GM12878 (cell line): Measurements from ENCODE around the gene TMEM127. TPM values are rescaled to one million over a fixed set of nuclear protein-coding genes. Genes with fewer than 3 reads are reported as not detected.
A peak's percentile ranks its signal among the peaks of the same experiment; 100 is the strongest.

Source experiments
- BHLHE40 ChIP-seq, 2 experiments: fragments of 450-650 bp in 1 of 2; IDR thresholded peaks; 2 replicates each; pipeline ENCODE4 v1.6.1; 2011 to 2017; ENCODE audit warnings: low read depth in 2 of 2, borderline replicate concordance in 1 of 2, improper control_type of control experiment in 1 of 2, low read length in 1 of 2, mild to moderate bottlenecking in 1 of 2
- ETV6 ChIP-seq, 2 experiments: fragments of 450-650 bp in 1 of 2; IDR thresholded peaks in 1 of 2; conservative IDR thresholded peaks in 1 of 2; 2 replicates each; pipeline ENCODE4 v1.6.1; 2014; ENCODE audit warnings: antibody characterized with exemption in 1 of 2, borderline replicate concordance in 1 of 2, low read depth in 1 of 2, mild to moderate bottlenecking in 1 of 2, moderate library complexity in 1 of 2
- HDAC2 ChIP-seq: fragments of 200-600 bp; sonication (generic); IDR thresholded peaks from 2 replicates; pipeline ENCODE4 v1.6.1; 2017
- JUND ChIP-seq: IDR thresholded peaks from 2 replicates; pipeline ENCODE4 v1.6.1; 2012; ENCODE audit warnings: low read depth, mild to moderate bottlenecking, low read length, improper control_type of control experiment, moderate library complexity
- KLF5 ChIP-seq: fragments of 450-650 bp; IDR thresholded peaks from 2 replicates; pipeline ENCODE4 v1.6.1; 2014; ENCODE audit warnings: mild to moderate bottlenecking; ENCODE audit not compliant: partially characterized antibody
- MTA2 ChIP-seq: fragments of 450-650 bp; IDR thresholded peaks from 2 replicates; pipeline ENCODE4 v1.6.1; 2016; ENCODE audit warnings: low read depth, mild to moderate bottlenecking, moderate library complexity
- NR2C1 ChIP-seq: fragments of 450-650 bp; IDR thresholded peaks from 2 replicates; pipeline ENCODE4 v1.6.1; 2017; ENCODE audit warnings: antibody characterized with exemption, mild to moderate bottlenecking, moderate library complexity
- RELA ChIP-seq: fragments of 450-650 bp; IDR thresholded peaks from 2 replicates; pipeline ENCODE4 v1.8.0; 2014; ENCODE audit warnings: borderline replicate concordance; ENCODE audit not compliant: partially characterized antibody
- ZBED1 ChIP-seq: IDR thresholded peaks from 2 replicates; pipeline ENCODE4 v1.6.1; 2016; ENCODE audit warnings: borderline replicate concordance
- ZNF207 ChIP-seq: fragments of 450-650 bp; IDR thresholded peaks from 2 replicates; pipeline ENCODE4 v1.6.1; 2014; ENCODE audit warnings: antibody characterized with exemption, mild to moderate bottlenecking, borderline replicate concordance
- polyA plus RNA-seq, 11 experiments: library from polyadenylated mRNA; depleted of rRNA in 4 of 11; unstranded in 6 of 11; stranded (reverse) in 5 of 11; fragments of >200 nt; fragmentation: Nextera tagmentation in 4 of 11; fragmentation: Illumina TruSeq in 1 of 11; extraction: Ambion mirVana in 4 of 11; extraction: Trizol in 1 of 11; gene quantifications; 1 replicate in 1 of 11; 2 replicates in 10 of 11; pipeline versions ENCODE4 v1.2.1 to v1.2.3, GENCODE V29; 2011 to 2016; ENCODE audit warnings: inconsistent platforms in 2 of 11, missing spikeins in 2 of 11, low read depth in 1 of 11
- total RNA-seq, 4 experiments: library from RNA; depleted of rRNA in 3 of 4; stranded (reverse); fragments of >200 nt in 3 of 4; fragmentation: Illumina TruSeq in 1 of 4; extraction: Trizol in 1 of 4; gene quantifications; 2 replicates each; pipeline versions ENCODE4 v1.2.1 to v1.2.3, GENCODE V29; 2013 to 2021
- TF ChIP-seq, protein P1 (sequence below): fragments of 450-650 bp; IDR thresholded peaks from 2 replicates; pipeline ENCODE4 v1.6.1; 2016; ENCODE audit warnings: mild to moderate bottlenecking
- TF ChIP-seq, protein P2 (sequence below): fragments of 150-350 bp; IDR thresholded peaks from 2 replicates; pipeline ENCODE4 v1.6.1; 2016; ENCODE audit warnings: low read depth, low read length
- TF ChIP-seq, protein P3 (sequence below): IDR thresholded peaks from 2 replicates; pipeline ENCODE4 v1.6.1; 2011; ENCODE audit warnings: borderline replicate concordance, low read depth, mild to moderate bottlenecking, moderate library complexity, mixed read lengths, low read length; ENCODE audit not compliant: insufficient read depth; ENCODE audit errors: extremely low read length
- TF ChIP-seq, protein P4 (sequence below): fragments of 450-650 bp; formaldehyde crosslinking; IDR thresholded peaks from 2 replicates; pipeline ENCODE4 v1.4.0; 2022; ENCODE audit warnings: mild to moderate bottlenecking, moderate library complexity
- TF ChIP-seq, protein P5 (sequence below): fragments of 150-350 bp; IDR thresholded peaks from 2 replicates; pipeline ENCODE4 v1.6.1; 2014; ENCODE audit warnings: mild to moderate bottlenecking, low read depth, low read length
- TF ChIP-seq, protein P6 (sequence below): IDR thresholded peaks from 2 replicates; pipeline ENCODE4 v1.6.1; 2011; ENCODE audit warnings: mild to moderate bottlenecking, low read depth, low read length, moderate library complexity; ENCODE audit not compliant: insufficient replicate concordance

The TMEM127 gene
- total and polyA plus RNA-seq, 10 of the 15 experiments (the other 5 are each of a cell fraction or from before 2014, with no cell fraction given), result 2.6 to 27.2 (median 17.7) TPM

DNA sequence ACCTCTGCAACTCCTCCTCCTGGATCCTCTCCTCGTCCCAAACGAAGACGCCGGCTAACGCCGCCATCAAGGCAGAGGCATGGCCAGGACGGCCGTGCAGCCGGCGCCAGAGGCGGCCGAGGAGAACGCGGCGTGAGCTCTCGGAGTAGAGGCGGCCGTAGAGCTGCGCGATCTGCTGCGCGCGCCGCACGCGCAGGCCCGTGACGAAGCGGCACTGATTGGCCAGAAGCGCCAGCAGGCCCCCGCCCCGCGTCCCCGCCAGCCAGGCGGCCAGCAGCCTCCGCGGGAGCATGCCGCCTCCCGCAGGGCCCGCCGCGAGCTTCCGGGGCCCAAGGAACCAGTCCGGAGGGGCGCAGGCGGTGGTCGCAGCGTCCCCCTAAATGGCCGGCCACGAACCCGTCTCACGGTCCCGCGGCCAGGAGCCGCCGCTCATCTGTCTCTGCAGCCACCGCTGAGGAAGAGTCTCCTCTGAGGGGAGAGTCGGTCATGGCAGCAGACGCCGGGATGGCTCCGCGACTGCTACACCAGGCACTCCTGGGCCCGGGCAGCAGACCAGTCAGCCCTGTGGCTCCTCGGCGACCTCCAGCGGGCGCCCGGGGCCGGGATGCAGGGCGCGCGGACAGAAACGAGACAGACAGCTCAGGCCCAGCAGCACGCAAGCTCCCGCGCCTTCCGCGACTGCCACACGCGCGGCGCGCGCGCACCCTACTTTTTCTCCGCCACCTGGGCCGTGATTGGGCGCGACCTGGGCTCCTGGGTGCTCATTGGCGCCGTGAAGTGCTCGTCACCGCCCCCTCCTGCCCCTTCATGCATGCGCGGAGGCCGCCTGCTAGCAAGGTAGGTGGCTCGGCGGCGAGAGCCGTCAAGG lies 57.4 kb downstream of the TMEM127 start, which contains the start of gene STARD7 (continued):
- TF ChIP-seq, protein P1, sequence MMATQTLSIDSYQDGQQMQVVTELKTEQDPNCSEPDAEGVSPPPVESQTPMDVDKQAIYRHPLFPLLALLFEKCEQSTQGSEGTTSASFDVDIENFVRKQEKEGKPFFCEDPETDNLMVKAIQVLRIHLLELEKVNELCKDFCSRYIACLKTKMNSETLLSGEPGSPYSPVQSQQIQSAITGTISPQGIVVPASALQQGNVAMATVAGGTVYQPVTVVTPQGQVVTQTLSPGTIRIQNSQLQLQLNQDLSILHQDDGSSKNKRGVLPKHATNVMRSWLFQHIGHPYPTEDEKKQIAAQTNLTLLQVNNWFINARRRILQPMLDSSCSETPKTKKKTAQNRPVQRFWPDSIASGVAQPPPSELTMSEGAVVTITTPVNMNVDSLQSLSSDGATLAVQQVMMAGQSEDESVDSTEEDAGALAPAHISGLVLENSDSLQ, result peak; percentile 98
- TF ChIP-seq, protein P2, sequence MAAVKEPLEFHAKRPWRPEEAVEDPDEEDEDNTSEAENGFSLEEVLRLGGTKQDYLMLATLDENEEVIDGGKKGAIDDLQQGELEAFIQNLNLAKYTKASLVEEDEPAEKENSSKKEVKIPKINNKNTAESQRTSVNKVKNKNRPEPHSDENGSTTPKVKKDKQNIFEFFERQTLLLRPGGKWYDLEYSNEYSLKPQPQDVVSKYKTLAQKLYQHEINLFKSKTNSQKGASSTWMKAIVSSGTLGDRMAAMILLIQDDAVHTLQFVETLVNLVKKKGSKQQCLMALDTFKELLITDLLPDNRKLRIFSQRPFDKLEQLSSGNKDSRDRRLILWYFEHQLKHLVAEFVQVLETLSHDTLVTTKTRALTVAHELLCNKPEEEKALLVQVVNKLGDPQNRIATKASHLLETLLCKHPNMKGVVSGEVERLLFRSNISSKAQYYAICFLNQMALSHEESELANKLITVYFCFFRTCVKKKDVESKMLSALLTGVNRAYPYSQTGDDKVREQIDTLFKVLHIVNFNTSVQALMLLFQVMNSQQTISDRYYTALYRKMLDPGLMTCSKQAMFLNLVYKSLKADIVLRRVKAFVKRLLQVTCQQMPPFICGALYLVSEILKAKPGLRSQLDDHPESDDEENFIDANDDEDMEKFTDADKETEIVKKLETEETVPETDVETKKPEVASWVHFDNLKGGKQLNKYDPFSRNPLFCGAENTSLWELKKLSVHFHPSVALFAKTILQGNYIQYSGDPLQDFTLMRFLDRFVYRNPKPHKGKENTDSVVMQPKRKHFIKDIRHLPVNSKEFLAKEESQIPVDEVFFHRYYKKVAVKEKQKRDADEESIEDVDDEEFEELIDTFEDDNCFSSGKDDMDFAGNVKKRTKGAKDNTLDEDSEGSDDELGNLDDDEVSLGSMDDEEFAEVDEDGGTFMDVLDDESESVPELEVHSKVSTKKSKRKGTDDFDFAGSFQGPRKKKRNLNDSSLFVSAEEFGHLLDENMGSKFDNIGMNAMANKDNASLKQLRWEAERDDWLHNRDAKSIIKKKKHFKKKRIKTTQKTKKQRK, result no peak
- TF ChIP-seq, protein P3, sequence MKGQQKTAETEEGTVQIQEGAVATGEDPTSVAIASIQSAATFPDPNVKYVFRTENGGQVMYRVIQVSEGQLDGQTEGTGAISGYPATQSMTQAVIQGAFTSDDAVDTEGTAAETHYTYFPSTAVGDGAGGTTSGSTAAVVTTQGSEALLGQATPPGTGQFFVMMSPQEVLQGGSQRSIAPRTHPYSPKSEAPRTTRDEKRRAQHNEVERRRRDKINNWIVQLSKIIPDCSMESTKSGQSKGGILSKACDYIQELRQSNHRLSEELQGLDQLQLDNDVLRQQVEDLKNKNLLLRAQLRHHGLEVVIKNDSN, result no peak
- TF ChIP-seq NR2C1 (no peak), MTA2 (no peak), ETV6 (conservative IDR thresholded peaks at IDR 0.05 in 1 of 2, IDR thresholded peaks at IDR 0.05 in 1 of 2; ENCODE audit: borderline replicate concordance in 1 of 2, low read depth in 1 of 2) (no peak), BHLHE40 (IDR thresholded peaks at IDR 0.05; ENCODE audit: borderline replicate concordance in 1 of 2, low read depth in 2 of 2, low read length in 1 of 2) (peak; percentile 91 to 97), HDAC2 (no peak), ZNF207 (peak; percentile 54; the same call in 1 of the 2 replicates), JUND (no peak), ZBED1 (no peak; the same call in 1 of the 2 replicates), RELA (no peak), KLF5 (no peak)
- TF ChIP-seq, protein P4, sequence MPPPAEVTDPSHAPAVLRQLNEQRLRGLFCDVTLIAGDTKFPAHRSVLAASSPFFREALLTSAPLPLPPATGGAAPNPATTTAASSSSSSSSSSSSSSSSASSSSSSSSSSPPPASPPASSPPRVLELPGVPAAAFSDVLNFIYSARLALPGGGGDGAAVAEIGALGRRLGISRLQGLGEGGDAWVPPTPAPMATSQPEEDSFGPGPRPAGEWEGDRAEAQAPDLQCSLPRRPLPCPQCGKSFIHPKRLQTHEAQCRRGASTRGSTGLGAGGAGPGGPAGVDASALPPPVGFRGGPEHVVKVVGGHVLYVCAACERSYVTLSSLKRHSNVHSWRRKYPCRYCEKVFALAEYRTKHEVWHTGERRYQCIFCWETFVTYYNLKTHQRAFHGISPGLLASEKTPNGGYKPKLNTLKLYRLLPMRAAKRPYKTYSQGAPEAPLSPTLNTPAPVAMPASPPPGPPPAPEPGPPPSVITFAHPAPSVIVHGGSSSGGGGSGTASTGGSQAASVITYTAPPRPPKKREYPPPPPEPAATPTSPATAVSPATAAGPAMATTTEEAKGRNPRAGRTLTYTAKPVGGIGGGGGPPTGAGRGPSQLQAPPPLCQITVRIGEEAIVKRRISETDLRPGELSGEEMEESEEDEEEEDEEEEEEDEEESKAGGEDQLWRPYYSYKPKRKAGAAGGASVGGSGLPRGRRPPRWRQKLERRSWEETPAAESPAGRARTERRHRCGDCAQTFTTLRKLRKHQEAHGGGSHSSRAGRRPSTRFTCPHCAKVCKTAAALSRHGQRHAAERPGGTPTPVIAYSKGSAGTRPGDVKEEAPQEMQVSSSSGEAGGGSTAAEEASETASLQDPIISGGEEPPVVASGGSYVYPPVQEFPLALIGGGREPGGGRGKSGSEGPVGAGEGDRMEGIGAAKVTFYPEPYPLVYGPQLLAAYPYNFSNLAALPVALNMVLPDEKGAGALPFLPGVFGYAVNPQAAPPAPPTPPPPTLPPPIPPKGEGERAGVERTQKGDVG (CRISPR knock-in tag), result no peak
- TF ChIP-seq, protein P5, sequence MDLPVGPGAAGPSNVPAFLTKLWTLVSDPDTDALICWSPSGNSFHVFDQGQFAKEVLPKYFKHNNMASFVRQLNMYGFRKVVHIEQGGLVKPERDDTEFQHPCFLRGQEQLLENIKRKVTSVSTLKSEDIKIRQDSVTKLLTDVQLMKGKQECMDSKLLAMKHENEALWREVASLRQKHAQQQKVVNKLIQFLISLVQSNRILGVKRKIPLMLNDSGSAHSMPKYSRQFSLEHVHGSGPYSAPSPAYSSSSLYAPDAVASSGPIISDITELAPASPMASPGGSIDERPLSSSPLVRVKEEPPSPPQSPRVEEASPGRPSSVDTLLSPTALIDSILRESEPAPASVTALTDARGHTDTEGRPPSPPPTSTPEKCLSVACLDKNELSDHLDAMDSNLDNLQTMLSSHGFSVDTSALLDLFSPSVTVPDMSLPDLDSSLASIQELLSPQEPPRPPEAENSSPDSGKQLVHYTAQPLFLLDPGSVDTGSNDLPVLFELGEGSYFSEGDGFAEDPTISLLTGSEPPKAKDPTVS, result no peak
- TF ChIP-seq, protein P6, sequence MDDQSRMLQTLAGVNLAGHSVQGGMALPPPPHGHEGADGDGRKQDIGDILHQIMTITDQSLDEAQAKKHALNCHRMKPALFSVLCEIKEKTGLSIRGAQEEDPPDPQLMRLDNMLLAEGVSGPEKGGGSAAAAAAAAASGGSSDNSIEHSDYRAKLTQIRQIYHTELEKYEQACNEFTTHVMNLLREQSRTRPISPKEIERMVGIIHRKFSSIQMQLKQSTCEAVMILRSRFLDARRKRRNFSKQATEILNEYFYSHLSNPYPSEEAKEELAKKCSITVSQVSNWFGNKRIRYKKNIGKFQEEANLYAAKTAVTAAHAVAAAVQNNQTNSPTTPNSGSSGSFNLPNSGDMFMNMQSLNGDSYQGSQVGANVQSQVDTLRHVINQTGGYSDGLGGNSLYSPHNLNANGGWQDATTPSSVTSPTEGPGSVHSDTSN, result peak; percentile 95
